ENCODE measurements around the gene LRP5.

DNA sequence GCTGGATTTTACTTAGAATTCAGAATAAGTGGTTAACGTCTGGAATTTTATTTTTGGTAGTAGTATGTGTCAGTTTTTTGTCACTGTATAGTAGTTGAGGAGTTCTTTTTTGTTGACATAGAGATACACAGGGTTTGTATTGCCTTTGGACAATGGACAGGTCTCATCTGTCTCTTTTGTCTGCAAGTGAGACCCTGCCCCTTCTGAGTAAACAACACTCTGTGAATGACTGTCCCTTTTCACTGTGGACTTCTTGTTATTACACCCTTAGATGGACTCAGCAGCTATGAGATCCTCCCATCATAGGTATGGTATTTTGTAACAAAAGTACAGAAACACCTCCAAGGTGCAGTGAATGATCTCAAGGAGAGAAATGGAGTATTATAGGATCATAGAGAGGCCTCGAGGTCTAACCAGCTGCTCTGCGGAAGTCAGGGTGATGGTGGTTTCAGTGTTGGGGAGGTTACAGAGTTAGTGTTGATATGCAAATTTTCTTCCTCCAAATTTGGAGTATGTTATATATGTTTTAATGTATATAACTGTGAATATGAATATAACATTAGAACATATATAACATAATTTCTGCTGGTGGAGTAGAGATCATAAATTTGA, 155.9 kb downstream of the LRP5 start:
- no peak for TF ChIP-seq POLR2A (IDR thresholded peaks at IDR 0.05)
- TF ChIP-seq, protein P1, sequence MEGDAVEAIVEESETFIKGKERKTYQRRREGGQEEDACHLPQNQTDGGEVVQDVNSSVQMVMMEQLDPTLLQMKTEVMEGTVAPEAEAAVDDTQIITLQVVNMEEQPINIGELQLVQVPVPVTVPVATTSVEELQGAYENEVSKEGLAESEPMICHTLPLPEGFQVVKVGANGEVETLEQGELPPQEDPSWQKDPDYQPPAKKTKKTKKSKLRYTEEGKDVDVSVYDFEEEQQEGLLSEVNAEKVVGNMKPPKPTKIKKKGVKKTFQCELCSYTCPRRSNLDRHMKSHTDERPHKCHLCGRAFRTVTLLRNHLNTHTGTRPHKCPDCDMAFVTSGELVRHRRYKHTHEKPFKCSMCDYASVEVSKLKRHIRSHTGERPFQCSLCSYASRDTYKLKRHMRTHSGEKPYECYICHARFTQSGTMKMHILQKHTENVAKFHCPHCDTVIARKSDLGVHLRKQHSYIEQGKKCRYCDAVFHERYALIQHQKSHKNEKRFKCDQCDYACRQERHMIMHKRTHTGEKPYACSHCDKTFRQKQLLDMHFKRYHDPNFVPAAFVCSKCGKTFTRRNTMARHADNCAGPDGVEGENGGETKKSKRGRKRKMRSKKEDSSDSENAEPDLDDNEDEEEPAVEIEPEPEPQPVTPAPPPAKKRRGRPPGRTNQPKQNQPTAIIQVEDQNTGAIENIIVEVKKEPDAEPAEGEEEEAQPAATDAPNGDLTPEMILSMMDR (IDR thresholded peaks at IDR 0.05): no peak
